Keratinocyte (primary cell): ENCODE data around the gene CST7.

Source experiments
- EZH2 ChIP-seq: IDR thresholded peaks from one replicate; pipeline ENCODE4 v1.6.1; 2012; ENCODE audit warnings: inconsistent platforms, mild to moderate bottlenecking, low read length, moderate library complexity
- TF ChIP-seq, protein P1 (sequence below), 3 experiments: IDR thresholded peaks in 1 of 3; conservative IDR thresholded peaks in 1 of 3; optimal IDR thresholded peaks in 1 of 3; 2 replicates in 2 of 3; 3 replicates in 1 of 3; pipeline versions ENCODE3 to v1.5.1; 2011; ENCODE audit warnings: low read length in 3 of 3, mild to moderate bottlenecking in 3 of 3, moderate library complexity in 2 of 3, control low read depth in 1 of 3, inconsistent platforms in 1 of 3; ENCODE audit not compliant: insufficient read depth in 2 of 3; ENCODE audit errors: extremely low read depth in 1 of 3

DNA sequence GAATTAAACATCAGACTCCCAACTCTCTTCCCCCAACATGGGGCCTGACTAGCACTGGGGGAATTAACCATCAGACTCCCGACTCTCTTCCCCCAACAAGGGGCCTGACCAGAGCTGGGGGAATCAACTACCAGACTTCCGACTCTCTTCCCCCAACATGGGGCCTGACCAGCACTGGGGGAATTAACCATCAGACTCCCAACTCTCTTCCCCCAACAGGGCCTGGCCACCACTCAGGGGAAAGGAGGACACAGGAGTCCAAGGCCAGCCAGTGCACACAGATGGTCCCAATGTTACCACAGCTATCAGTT lies 13.1 kb downstream of the CST7 start:
- TF ChIP-seq, protein P1, sequence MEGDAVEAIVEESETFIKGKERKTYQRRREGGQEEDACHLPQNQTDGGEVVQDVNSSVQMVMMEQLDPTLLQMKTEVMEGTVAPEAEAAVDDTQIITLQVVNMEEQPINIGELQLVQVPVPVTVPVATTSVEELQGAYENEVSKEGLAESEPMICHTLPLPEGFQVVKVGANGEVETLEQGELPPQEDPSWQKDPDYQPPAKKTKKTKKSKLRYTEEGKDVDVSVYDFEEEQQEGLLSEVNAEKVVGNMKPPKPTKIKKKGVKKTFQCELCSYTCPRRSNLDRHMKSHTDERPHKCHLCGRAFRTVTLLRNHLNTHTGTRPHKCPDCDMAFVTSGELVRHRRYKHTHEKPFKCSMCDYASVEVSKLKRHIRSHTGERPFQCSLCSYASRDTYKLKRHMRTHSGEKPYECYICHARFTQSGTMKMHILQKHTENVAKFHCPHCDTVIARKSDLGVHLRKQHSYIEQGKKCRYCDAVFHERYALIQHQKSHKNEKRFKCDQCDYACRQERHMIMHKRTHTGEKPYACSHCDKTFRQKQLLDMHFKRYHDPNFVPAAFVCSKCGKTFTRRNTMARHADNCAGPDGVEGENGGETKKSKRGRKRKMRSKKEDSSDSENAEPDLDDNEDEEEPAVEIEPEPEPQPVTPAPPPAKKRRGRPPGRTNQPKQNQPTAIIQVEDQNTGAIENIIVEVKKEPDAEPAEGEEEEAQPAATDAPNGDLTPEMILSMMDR (optimal IDR thresholded peaks at IDR 0.05 in 1 of 3, IDR thresholded peaks at IDR 0.05 in 1 of 3, conservative IDR thresholded peaks at IDR 0.05 in 1 of 3; ENCODE audit: extremely low read depth in 1 of 3, insufficient read depth in 2 of 3, low read length in 3 of 3), result no peak
- TF ChIP-seq EZH2, result no peak
